BLaER1 treated with 17β-estradiol and CSF1 and Interleukin-3, amounts not matched to agents 10 nM and 100 nM (cell line): Measurements from ENCODE around the gene AP1S3.
"Not testable (repeated sequence)": the region's sequence is repeated elsewhere in the genome, so short reads cannot be mapped to it uniquely, and the experiment has no call there.

Source experiments
- H3K27ac ChIP-seq, 11 experiments: shearing (Covaris generic); formaldehyde crosslinking; 2 replicates each; pipeline ENCODE4 v1.8.1; 2022
- H3K27me3 ChIP-seq, 11 experiments: shearing (Covaris generic); formaldehyde crosslinking; 2 replicates each; pipeline ENCODE4 v1.8.1; 2022
- H3K36me3 ChIP-seq, 11 experiments: shearing (Covaris generic); formaldehyde crosslinking; 2 replicates each; pipeline ENCODE4 v1.8.1; 2022
- H3K4me1 ChIP-seq, 10 experiments: shearing (Covaris generic); formaldehyde crosslinking; 2 replicates each; pipeline ENCODE4 v1.8.1; 2022
- H3K4me2 ChIP-seq, 11 experiments: shearing (Covaris generic); formaldehyde crosslinking; 2 replicates each; pipeline ENCODE4 v1.8.1; 2022
- H3K4me3 ChIP-seq, 10 experiments: shearing (Covaris generic); formaldehyde crosslinking; 2 replicates each; pipeline ENCODE4 v1.8.1; 2022
- H3K9ac ChIP-seq, 11 experiments: shearing (Covaris generic); formaldehyde crosslinking; 2 replicates each; pipeline ENCODE4 v1.8.1; 2022
- H3K9me3 ChIP-seq, 11 experiments: shearing (Covaris generic); formaldehyde crosslinking; replicated peaks in 1 of 11; 2 replicates each; pipeline ENCODE4 v1.8.1; 2022
- H4K20me1 ChIP-seq, 11 experiments: shearing (Covaris generic); formaldehyde crosslinking; 2 replicates each; pipeline ENCODE4 v1.8.1; 2022
- Cebpa-rat ChIP-seq, 11 experiments: shearing (Covaris generic); IDR thresholded peaks; 2 replicates each; pipeline ENCODE4 v1.8.1; 2022

Gene AP1S3

GRCh38 chr2:223800908-223801307, 36.5 kb downstream of the AP1S3 start:
- no peak for TF ChIP-seq Cebpa-rat (IDR thresholded peaks at IDR 0.05)
- Histone ChIP-seq H3K9ac (no peak overlapping the region), H3K4me1 (peaks cover 0 to 9% (median 2%) of the 10 kb centered on the region in 10 experiments; a peak in 7 of 20 replicates), H3K4me2 (no peak overlapping the region), H3K27ac (no peak overlapping the region), H3K36me3 (no peaks in the 10 kb centered on the region), H3K4me3 (no peak overlapping the region), H4K20me1 (no peaks in the 10 kb centered on the region), H3K9me3 (no peaks in the 10 kb centered on the region), H3K27me3 (no peaks in the 10 kb centered on the region)

- Histone ChIP-seq H3K27me3 (no peaks in the 10 kb centered on the region), H4K20me1 (no peaks in the 10 kb centered on the region), H3K9ac (no peak overlapping the region), H3K27ac (no peak overlapping the region), H3K9me3 (peaks cover 1 to 7% (median 4%) of the 10 kb centered on the region in 11 experiments; a peak in 8 of 22 replicates), H3K4me2 (no peak overlapping the region), H3K4me1 (peaks cover 0 to 6% (median 0%) of the 10 kb centered on the region in 10 experiments; a peak in 3 of 20 replicates), H3K4me3 (no peak overlapping the region), H3K36me3 (no peaks in the 10 kb centered on the region)
- no peak for TF ChIP-seq Cebpa-rat (IDR thresholded peaks at IDR 0.05)
These were observed 39.3 kb downstream of the AP1S3 start for GRCh38 chr2:223797811-223798721.

- no peak for TF ChIP-seq Cebpa-rat (IDR thresholded peaks at IDR 0.05)
- no peak overlapping the region for H3K9ac ChIP-seq
- H3K27ac ChIP-seq, result no peak overlapping the region
- H3K9me3 ChIP-seq, result peaks cover 9 to 18% (median 14%) of the 10 kb centered on the region in 11 experiments; a peak in 17 of 22 replicates
- peaks cover 0 to 6% (median 0%) of the 10 kb centered on the region in 10 experiments; a peak in 3 of 20 replicates for H3K4me1 ChIP-seq
- no peaks in the 10 kb centered on the region for H3K36me3 ChIP-seq
- no peaks in the 10 kb centered on the region for H4K20me1 ChIP-seq
- H3K27me3 ChIP-seq, result no peaks in the 10 kb centered on the region
- no peak overlapping the region for H3K4me2 ChIP-seq
- no peak overlapping the region for H3K4me3 ChIP-seq
These were observed 40.3 kb downstream of the AP1S3 start for GRCh38 chr2:223797037-223797436.

GRCh38 chr2:223789423-223789822, 48.0 kb downstream of the AP1S3 start:
- Histone ChIP-seq H3K9ac (no peak overlapping the region), H3K36me3 (no peaks in the 10 kb centered on the region), H3K27me3 (no peaks in the 10 kb centered on the region), H3K4me3 (no peak overlapping the region), H3K27ac (no peak overlapping the region), H3K4me1 (peaks cover 8 to 11% (median 11%) of the 10 kb centered on the region in 10 experiments; a peak in 17 of 20 replicates), H3K9me3 (peaks cover 11 to 25% (median 18%) of the 10 kb centered on the region in 11 experiments; a peak in 17 of 22 replicates), H3K4me2 (no peak overlapping the region), H4K20me1 (no peaks in the 10 kb centered on the region)
- no peak for TF ChIP-seq Cebpa-rat (IDR thresholded peaks at IDR 0.05)

GRCh38 chr2:223788826-223789225, 48.6 kb downstream of the AP1S3 start:
- H3K27ac ChIP-seq, result no peak overlapping the region
- no peaks in the 10 kb centered on the region for H4K20me1 ChIP-seq
- no peak overlapping the region for H3K9ac ChIP-seq
- H3K9me3 ChIP-seq, result peaks cover 11 to 30% (median 18%) of the 10 kb centered on the region in 11 experiments; a peak in 18 of 22 replicates
- TF ChIP-seq Cebpa-rat (IDR thresholded peaks at IDR 0.05), result no peak
- peaks cover 8 to 11% (median 11%) of the 10 kb centered on the region in 10 experiments; a peak in 17 of 20 replicates for H3K4me1 ChIP-seq
- H3K4me3 ChIP-seq, result no peak overlapping the region
- H3K36me3 ChIP-seq, result no peaks in the 10 kb centered on the region
- H3K27me3 ChIP-seq, result no peaks in the 10 kb centered on the region
- H3K4me2 ChIP-seq, result no peak overlapping the region

GRCh38 chr2:223788106-223788505, 49.3 kb downstream of the AP1S3 start:
- peaks cover 9 to 28% (median 14%) of the 10 kb centered on the region in 11 experiments; a peak in 19 of 22 replicates for H3K9me3 ChIP-seq
- H3K36me3 ChIP-seq, H4K20me1 ChIP-seq, H3K4me3 ChIP-seq, H3K27ac ChIP-seq, H3K27me3 ChIP-seq, H3K9ac ChIP-seq, H3K4me2 ChIP-seq: not testable (repeated sequence)
- peaks cover 8 to 11% (median 11%) of the 10 kb centered on the region in 10 experiments; a peak in 17 of 20 replicates for H3K4me1 ChIP-seq

- H3K4me2 ChIP-seq, result peak overlapping the region in 8 of 11 experiments; percentile 14 to 46 (median 25); a peak in 7 of 22 replicates
- H3K9ac ChIP-seq, result no peak overlapping the region
- H3K4me1 ChIP-seq, result peaks cover 8 to 11% (median 11%) of the 10 kb centered on the region in 10 experiments; a peak in 17 of 20 replicates
- H3K27me3 ChIP-seq, result no peaks in the 10 kb centered on the region
- H3K36me3 ChIP-seq, result peaks cover 0 to 3% (median 0%) of the 10 kb centered on the region in 11 experiments; a peak in 1 of 22 replicates
- peaks cover 4 to 20% (median 7%) of the 10 kb centered on the region in 11 experiments; a peak in 19 of 22 replicates for H3K9me3 ChIP-seq
- no peak overlapping the region for H3K27ac ChIP-seq
- no peak for TF ChIP-seq Cebpa-rat (IDR thresholded peaks at IDR 0.05)
- no peaks in the 10 kb centered on the region for H4K20me1 ChIP-seq
- no peak overlapping the region for H3K4me3 ChIP-seq
These were observed 50.0 kb downstream of the AP1S3 start for GRCh38 chr2:223787358-223787757.

- H3K27ac ChIP-seq, result no peak overlapping the region
These were observed 50.4 kb downstream of the AP1S3 start for GRCh38 chr2:223786943-223787342.

GRCh38 chr2:223786236-223786635, 51.1 kb downstream of the AP1S3 start:
- no peak for TF ChIP-seq Cebpa-rat (IDR thresholded peaks at IDR 0.05)
- no peaks in the 10 kb centered on the region for H4K20me1 ChIP-seq
- no peak overlapping the region for H3K27ac ChIP-seq
- H3K4me1 ChIP-seq, result peaks cover 8 to 11% (median 11%) of the 10 kb centered on the region in 10 experiments; a peak in 17 of 20 replicates
- H3K4me3 ChIP-seq, result no peak overlapping the region
- H3K9ac ChIP-seq, result no peak overlapping the region
- no peaks in the 10 kb centered on the region for H3K27me3 ChIP-seq
- peaks cover 0 to 3% (median 0%) of the 10 kb centered on the region in 11 experiments; a peak in 1 of 22 replicates for H3K36me3 ChIP-seq
- H3K4me2 ChIP-seq, result peak overlapping the region in 2 of 11 experiments; percentile 20 to 41; a peak in 2 of 22 replicates
- peaks cover 0 to 10% (median 0%) of the 10 kb centered on the region in 11 experiments; a peak in 4 of 22 replicates for H3K9me3 ChIP-seq

More at GRCh38 chr2:223786943-223787342, 50.4 kb downstream of the AP1S3 start:
- Histone ChIP-seq H3K9me3 (peaks cover under 1 to 16% (median 3%) of the 10 kb centered on the region in 11 experiments; a peak in 14 of 22 replicates), H4K20me1 (no peaks in the 10 kb centered on the region), H3K27me3 (no peaks in the 10 kb centered on the region), H3K4me2 (peak overlapping the region in 8 of 11 experiments; percentile 14 to 46 (median 25); a peak in 9 of 22 replicates), H3K9ac (no peak overlapping the region), H3K4me3 (no peak overlapping the region), H3K36me3 (peaks cover 0 to 3% (median 0%) of the 10 kb centered on the region in 11 experiments; a peak in 1 of 22 replicates), H3K4me1 (peaks cover 8 to 11% (median 11%) of the 10 kb centered on the region in 10 experiments; a peak in 17 of 20 replicates)
- TF ChIP-seq Cebpa-rat (IDR thresholded peaks at IDR 0.05), result no peak
